Tibial nerve (tissue), 4 donors: ENCODE results near the gene PTK7. TPM values are rescaled to one million over a fixed set of nuclear protein-coding genes. Genes with fewer than 3 reads are reported as not detected.

Source experiments
- DNase-seq, 2 donors: peaks; one replicate each; pipeline ENCODE4 v3.0.0-alpha.2; 2019; ENCODE audit warnings: low spot score in 2 of 2
- H3K27ac ChIP-seq, 4 donors: fragments of 200-600 bp; sonication (generic) in 3 of 4; one replicate each; pipeline ENCODE4 v1.5.1; 2017 to 2019; ENCODE audit warnings: mild to moderate bottlenecking in 1 of 4
- H3K27me3 ChIP-seq, 2 donors: fragments of 200-600 bp; sonication (generic) in 1 of 2; one replicate each; pipeline versions ENCODE4 v1.5.1 to v1.6.0; 2017 to 2019
- H3K36me3 ChIP-seq, 3 donors: fragments of 200-600 bp; sonication (generic); one replicate each; pipeline ENCODE4 v1.5.1; 2018 to 2019
- H3K4me1 ChIP-seq, 4 donors: fragments of 200-600 bp; sonication (generic) in 3 of 4; one replicate each; pipeline ENCODE4 v1.5.1; 2017 to 2019
- H3K4me3 ChIP-seq, 4 donors: fragments of 200-600 bp; sonication (generic) in 3 of 4; one replicate each; pipeline ENCODE4 v1.5.1; 2017 to 2019; ENCODE audit warnings: mild to moderate bottlenecking in 1 of 4, moderate library complexity in 1 of 4
- H3K9me3 ChIP-seq, 4 donors: fragments of 200-600 bp; sonication (generic) in 3 of 4; one replicate each; pipeline ENCODE4 v1.5.1; 2017 to 2019
- CTCF ChIP-seq, 5 experiments: fragments of 200-600 bp in 3 of 5; fragments of 450-650 bp in 2 of 5; sonication (generic) in 3 of 5; IDR thresholded peaks; one replicate each; pipeline ENCODE4 v1.5.1; 2016 to 2019; ENCODE audit warnings: antibody characterized with exemption in 5 of 5, mild to moderate bottlenecking in 3 of 5, moderate library complexity in 2 of 5
- EP300 ChIP-seq, 2 donors: sonication (generic); formaldehyde crosslinking; IDR thresholded peaks; one replicate each; pipeline ENCODE4 v1.6.1; 2017; ENCODE audit warnings: antibody characterized with exemption in 2 of 2, mild to moderate bottlenecking in 1 of 2
- POLR2A ChIP-seq, 2 donors: fragments of 450-650 bp; IDR thresholded peaks; one replicate each; pipeline ENCODE4 v1.6.1; 2017; ENCODE audit warnings: antibody characterized with exemption in 2 of 2, mild to moderate bottlenecking in 2 of 2, moderate library complexity in 2 of 2
- WGBS, 2 donors: methylation state at CpG; one replicate each; pipeline ENCODE4 v1.1.5; 2018; 5-methylcytosine and 5-hydroxymethylcytosine counted together
- total RNA-seq, 4 donors: library from RNA; depleted of rRNA; stranded (reverse); fragments of >200 nt; gene quantifications; one replicate each; pipeline ENCODE4 v1.1.0, GENCODE V29; 2016

PTK7 gene
- total RNA-seq, 4 donors from 2014 or later = 1.5 to 5.5 (median 3.9) TPM

DNA sequence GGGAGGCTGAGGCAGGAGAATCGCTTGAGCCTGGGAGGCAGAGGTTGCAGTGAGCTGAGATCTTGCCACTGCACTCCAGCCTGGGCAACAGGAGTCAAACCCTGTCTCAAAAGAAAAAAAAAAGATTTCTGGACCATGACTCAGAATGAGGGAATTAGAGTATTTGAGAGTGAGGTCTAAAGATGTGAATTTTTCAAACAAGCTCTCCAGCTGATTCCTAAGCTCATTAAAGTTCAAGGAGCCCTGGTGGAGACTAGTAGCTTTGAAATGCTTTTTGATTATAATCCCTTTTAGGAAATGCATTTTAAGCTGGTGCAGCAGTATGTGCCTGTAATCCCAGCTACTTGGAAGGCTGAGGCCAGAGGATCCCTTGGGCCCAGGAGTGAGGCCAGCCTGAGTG lies 73.2 kb downstream of the PTK7 start:
- Histone ChIP-seq H3K9me3 (no peaks in the 10 kb centered on the region), H3K27ac (no peak overlapping the region), H3K4me3 (no peak overlapping the region), H3K27me3 (no peaks in the 10 kb centered on the region), H3K4me1 (no peaks in the 10 kb centered on the region), H3K36me3 (no peaks in the 10 kb centered on the region)
- 100% methylated on average over 1 of the region's 1 CpG for WGBS, 2 donors
- no peak for TF ChIP-seq POLR2A (IDR thresholded peaks at IDR 0.05)
- no peak for TF ChIP-seq EP300 (IDR thresholded peaks at IDR 0.05)
- no peak for TF ChIP-seq CTCF (IDR thresholded peaks at IDR 0.05)
- no peak for DNase-seq

- WGBS, 2 donors = 43 to 55% methylated on average over 7 of the region's 7 CpGs
- Histone ChIP-seq H3K36me3 (no peaks in the 10 kb centered on the region), H3K9me3 (no peaks in the 10 kb centered on the region), H3K27ac (no peak overlapping the region), H3K27me3 (no peaks in the 10 kb centered on the region), H3K4me1 (no peaks in the 10 kb centered on the region), H3K4me3 (no peak overlapping the region)
- DNase-seq = no peak
- TF ChIP-seq CTCF (IDR thresholded peaks at IDR 0.05) = no peak
- TF ChIP-seq POLR2A (IDR thresholded peaks at IDR 0.05) = no peak
- no peak for TF ChIP-seq EP300 (IDR thresholded peaks at IDR 0.05)
These were observed 74.1 kb downstream of the PTK7 start for GRCh38 chr6:43150051-43150751.

GRCh38 chr6:43159599-43159998 lies 83.5 kb downstream of the PTK7 start:
- WGBS, 2 donors = 86 to 93% methylated on average over 11 of the region's 11 CpGs
- no peak for DNase-seq

DNA sequence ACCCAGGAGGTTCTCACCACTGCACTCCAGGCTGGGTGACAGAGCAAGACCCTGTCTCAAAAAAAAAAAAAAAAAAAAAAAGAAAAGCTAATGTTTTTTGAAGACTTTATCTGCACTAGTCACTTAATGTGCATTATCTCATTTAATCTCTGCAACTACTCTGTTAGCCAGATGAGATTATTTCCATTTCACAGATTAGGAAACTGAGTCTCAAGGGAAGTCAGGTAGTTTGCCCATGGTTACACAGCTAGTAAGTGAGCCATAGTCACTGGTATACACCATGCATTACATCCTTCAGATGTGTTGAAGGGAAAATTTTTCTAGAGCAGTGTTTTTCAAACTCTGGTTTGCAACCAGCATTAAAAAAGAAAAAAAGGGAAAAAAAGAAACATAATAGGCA lies 87.8 kb downstream of the PTK7 start:
- Histone ChIP-seq H3K4me1 (no peaks in the 10 kb centered on the region), H3K27me3 (no peaks in the 10 kb centered on the region), H3K4me3 (no peak overlapping the region), H3K27ac (no peak overlapping the region), H3K36me3 (no peaks in the 10 kb centered on the region), H3K9me3 (no peaks in the 10 kb centered on the region)
- no peak for TF ChIP-seq EP300 (IDR thresholded peaks at IDR 0.05)
- no peak for TF ChIP-seq CTCF (IDR thresholded peaks at IDR 0.05)
- TF ChIP-seq POLR2A (IDR thresholded peaks at IDR 0.05) = no peak
- no peak for DNase-seq

More at GRCh38 chr6:43159599-43159998, 83.5 kb downstream of the PTK7 start:
- no peak overlapping the region for H3K27ac ChIP-seq
- H3K36me3 ChIP-seq = no peaks in the 10 kb centered on the region
- no peaks in the 10 kb centered on the region for H3K27me3 ChIP-seq
- no peak overlapping the region for H3K4me3 ChIP-seq
- no peaks in the 10 kb centered on the region for H3K4me1 ChIP-seq
- H3K9me3 ChIP-seq = no peaks in the 10 kb centered on the region
- TF ChIP-seq CTCF (IDR thresholded peaks at IDR 0.05) = no peak
- no peak for TF ChIP-seq POLR2A (IDR thresholded peaks at IDR 0.05)
- TF ChIP-seq EP300 (IDR thresholded peaks at IDR 0.05) = no peak

DNA sequence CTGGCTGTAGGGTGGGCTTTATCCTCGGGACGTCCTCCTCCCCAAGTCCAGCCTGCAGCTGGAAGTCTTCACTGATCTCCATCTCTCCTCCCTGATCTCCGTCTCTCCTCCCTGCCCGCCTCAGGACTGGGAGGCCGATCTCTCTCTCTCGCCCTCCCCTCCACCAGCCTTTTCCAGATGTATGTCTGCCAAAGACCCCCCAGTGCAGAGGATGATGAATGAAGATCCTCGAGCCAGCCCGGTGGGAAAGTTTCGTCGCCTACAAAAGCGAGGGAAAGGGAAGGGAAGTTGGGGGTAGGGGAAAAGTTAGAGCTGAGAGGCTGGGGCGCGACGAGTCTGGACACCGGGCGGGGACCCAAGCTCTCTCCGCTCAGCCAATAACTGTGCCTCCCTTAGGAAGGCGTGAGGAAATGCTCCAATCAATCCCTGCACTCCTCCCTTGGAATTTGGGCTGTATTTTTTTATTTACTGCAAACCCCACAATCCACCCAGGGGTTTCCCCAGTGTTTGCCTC lies 94.4 kb downstream of the PTK7 start:
- DNase-seq = peak; percentile 63 to 77
- Histone ChIP-seq H3K9me3 (no peaks in the 10 kb centered on the region), H3K4me3 (peak overlapping the region; percentile 58 to 97 (median 96)), H3K27me3 (no peaks in the 10 kb centered on the region), H3K27ac (peak overlapping the region; percentile 96 to 100 (median 98)), H3K36me3 (peaks cover 0 to 2% (median 0%) of the 10 kb centered on the region in 3 donors), H3K4me1 (peaks cover 0 to 31% (median 26%) of the 10 kb centered on the region in 4 donors)
- TF ChIP-seq EP300 (IDR thresholded peaks at IDR 0.05) (no peak), CTCF (IDR thresholded peaks at IDR 0.05) (no peak), POLR2A (IDR thresholded peaks at IDR 0.05) (no peak)
- 1 to 2% methylated on average over 18 of the region's 18 CpGs for WGBS, 2 donors
